ENCODE results near the gene BAZ1A.

BAZ1A gene, protein sequence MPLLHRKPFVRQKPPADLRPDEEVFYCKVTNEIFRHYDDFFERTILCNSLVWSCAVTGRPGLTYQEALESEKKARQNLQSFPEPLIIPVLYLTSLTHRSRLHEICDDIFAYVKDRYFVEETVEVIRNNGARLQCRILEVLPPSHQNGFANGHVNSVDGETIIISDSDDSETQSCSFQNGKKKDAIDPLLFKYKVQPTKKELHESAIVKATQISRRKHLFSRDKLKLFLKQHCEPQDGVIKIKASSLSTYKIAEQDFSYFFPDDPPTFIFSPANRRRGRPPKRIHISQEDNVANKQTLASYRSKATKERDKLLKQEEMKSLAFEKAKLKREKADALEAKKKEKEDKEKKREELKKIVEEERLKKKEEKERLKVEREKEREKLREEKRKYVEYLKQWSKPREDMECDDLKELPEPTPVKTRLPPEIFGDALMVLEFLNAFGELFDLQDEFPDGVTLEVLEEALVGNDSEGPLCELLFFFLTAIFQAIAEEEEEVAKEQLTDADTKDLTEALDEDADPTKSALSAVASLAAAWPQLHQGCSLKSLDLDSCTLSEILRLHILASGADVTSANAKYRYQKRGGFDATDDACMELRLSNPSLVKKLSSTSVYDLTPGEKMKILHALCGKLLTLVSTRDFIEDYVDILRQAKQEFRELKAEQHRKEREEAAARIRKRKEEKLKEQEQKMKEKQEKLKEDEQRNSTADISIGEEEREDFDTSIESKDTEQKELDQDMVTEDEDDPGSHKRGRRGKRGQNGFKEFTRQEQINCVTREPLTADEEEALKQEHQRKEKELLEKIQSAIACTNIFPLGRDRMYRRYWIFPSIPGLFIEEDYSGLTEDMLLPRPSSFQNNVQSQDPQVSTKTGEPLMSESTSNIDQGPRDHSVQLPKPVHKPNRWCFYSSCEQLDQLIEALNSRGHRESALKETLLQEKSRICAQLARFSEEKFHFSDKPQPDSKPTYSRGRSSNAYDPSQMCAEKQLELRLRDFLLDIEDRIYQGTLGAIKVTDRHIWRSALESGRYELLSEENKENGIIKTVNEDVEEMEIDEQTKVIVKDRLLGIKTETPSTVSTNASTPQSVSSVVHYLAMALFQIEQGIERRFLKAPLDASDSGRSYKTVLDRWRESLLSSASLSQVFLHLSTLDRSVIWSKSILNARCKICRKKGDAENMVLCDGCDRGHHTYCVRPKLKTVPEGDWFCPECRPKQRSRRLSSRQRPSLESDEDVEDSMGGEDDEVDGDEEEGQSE (N-terminal part only)

DNA sequence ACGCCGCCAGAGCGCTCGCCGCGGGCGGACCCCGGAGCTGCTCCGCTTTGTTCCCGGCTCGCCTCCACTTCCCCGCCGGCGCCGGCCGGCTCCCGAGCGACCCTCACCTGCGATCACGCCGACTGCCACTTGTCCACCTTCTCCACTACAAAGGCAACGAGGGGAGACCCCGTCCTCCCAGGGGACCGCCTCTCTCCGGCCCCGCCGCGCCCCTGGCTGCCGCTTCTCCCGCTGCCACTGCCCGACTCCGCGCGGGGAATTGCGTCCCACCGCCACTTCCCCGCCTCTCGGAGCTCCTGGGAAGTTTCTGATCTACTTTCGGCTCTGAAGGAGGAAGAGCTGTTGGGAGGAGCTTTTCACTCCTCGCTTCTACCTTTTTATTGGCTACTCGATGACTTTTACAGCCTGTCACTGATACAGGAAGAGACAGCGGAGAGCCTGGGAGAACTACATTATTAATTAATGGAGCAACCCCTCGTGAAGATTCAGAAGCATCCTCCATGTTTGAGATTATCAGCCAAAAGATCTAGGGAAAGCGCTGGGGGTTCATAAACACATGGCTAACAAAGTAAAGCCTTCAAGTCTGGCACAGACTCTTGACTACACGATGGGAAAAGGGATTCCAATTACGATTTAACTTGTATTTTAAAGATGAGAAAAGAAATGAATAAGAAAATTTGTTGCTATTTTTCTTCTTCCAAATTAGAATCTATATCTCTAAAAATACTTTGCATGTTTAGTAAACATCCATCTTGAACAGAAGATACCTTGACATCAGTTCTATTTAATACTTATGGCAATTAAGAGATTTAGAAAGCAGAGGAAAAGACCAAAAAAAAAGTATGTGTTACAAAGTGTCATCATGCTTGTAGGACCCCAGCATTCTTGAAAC is at the start of gene BAZ1A:
TSS of gene BAZ1A (minus strand) at position 330 of the 892 bp plus-strand sequence. CDS start 756 bp downstream, outside the sequence.
- no peak for TF ChIP-seq JUND (IDR thresholded peaks at IDR 0.05; ENCODE audit: low read depth)
- in situ Hi-C loops (cut with HindIII; ENCODE audit: low pct_unique_long_range_greater_than_20kb, low sequenced_read_pairs) = no loop called here

DNA sequence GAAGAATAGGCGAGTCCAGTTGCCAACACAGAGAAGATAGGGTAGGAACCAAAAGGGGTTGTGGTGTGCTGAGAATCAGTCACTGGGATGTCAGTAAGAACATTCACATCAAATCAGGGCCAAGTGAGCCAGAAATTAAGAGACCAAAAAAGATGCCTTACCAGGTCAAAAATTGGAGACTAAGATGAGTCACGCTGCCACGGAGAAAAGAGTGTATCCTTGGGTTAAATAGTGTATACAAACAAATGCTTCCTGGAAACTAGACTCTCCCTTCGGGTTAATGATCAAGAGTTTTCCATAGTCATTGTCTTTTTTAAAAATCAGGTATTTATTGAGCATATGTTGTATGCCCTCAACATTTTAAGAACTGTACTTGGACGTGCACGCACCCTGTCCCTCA is 45.2 kb upstream of the BAZ1A start:
- DNase-seq (ENCODE audit: low read depth in 1 of 2, low spot score in 1 of 2) = no peak
- in situ Hi-C loops (cut with HindIII; ENCODE audit: low pct_unique_long_range_greater_than_20kb, low sequenced_read_pairs) = no loop called here
- no peak for TF ChIP-seq JUND (IDR thresholded peaks at IDR 0.05; ENCODE audit: low read depth)

More for the DNA sequence above, at the start of gene BAZ1A:
- peak; percentile 90 to 93 for DNase-seq (ENCODE audit: low read depth in 1 of 2, low spot score in 1 of 2)

DNA sequence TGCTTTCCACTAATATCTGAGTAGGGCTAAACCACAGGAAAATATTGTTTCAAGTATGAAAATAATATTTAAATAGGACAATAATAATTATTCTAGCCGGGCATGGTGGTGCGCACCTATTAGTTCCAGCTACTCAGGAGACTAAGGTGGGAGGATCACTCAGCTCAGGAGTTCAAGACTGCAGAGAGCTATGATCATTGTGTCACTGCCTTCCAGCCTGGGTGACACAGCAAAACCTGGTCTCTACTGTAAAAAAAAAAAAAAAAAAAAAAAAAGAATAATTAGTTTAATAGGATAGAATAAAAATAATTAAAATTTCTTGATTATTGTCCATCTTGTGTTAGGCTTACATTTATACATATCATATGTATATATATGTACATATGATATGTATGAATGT is 38.5 kb upstream of the BAZ1A start:
- in situ Hi-C loops (cut with HindIII; ENCODE audit: low pct_unique_long_range_greater_than_20kb, low sequenced_read_pairs) = no loop called here
- no peak for TF ChIP-seq JUND (IDR thresholded peaks at IDR 0.05; ENCODE audit: low read depth)
- DNase-seq (ENCODE audit: low read depth in 1 of 2, low spot score in 1 of 2) = no peak

DNA sequence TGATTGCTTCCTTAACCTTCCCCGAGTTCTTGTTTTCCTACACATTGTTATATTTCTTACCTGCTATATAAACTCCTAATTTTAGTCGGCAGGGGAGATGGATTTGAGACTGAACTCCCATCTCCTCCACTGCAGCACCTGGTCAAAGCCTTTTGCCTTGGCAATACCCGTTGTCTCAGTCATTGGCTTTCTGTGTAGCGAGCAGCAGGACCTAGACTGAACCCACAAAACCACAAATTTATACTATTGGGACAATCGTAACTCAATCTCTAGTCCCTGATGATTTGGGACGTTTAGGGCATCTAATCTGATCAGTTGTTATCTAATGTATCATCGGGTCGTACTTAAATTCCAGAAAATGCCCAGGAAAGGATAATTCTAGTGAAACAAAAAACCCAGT is 37.8 kb upstream of the BAZ1A start:
- TF ChIP-seq JUND (IDR thresholded peaks at IDR 0.05; ENCODE audit: low read depth) = no peak
- DNase-seq (ENCODE audit: low read depth in 1 of 2, low spot score in 1 of 2) = no peak

DNA sequence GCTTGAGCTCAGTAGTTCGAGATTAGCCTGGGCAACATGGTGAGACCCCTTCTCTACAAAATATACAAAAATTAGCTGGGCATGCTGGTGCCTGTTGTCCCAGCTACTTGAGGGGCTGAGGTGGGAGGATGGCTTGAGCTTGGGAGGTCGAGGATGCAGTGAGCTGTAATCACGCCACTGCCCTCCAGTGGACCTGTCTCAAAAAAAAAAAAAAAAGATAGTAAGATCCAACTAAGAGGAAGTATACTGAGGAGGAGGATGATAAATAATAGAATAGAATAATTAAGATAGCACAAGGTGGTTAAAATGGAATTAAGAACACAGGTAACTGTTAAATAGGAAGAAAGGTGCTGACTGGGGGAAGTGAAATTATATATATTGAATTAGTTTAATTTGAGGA is 37.0 kb upstream of the BAZ1A start:
- in situ Hi-C loops (cut with HindIII; ENCODE audit: low pct_unique_long_range_greater_than_20kb, low sequenced_read_pairs) = no loop called here
- no peak for TF ChIP-seq JUND (IDR thresholded peaks at IDR 0.05; ENCODE audit: low read depth)
- DNase-seq (ENCODE audit: low read depth in 1 of 2, low spot score in 1 of 2) = peak in 1 of 2 experiments; percentile 10

More for the DNA sequence above, 37.8 kb upstream of the BAZ1A start:
- in situ Hi-C loops (cut with HindIII; ENCODE audit: low pct_unique_long_range_greater_than_20kb, low sequenced_read_pairs) = no loop called here

DNA sequence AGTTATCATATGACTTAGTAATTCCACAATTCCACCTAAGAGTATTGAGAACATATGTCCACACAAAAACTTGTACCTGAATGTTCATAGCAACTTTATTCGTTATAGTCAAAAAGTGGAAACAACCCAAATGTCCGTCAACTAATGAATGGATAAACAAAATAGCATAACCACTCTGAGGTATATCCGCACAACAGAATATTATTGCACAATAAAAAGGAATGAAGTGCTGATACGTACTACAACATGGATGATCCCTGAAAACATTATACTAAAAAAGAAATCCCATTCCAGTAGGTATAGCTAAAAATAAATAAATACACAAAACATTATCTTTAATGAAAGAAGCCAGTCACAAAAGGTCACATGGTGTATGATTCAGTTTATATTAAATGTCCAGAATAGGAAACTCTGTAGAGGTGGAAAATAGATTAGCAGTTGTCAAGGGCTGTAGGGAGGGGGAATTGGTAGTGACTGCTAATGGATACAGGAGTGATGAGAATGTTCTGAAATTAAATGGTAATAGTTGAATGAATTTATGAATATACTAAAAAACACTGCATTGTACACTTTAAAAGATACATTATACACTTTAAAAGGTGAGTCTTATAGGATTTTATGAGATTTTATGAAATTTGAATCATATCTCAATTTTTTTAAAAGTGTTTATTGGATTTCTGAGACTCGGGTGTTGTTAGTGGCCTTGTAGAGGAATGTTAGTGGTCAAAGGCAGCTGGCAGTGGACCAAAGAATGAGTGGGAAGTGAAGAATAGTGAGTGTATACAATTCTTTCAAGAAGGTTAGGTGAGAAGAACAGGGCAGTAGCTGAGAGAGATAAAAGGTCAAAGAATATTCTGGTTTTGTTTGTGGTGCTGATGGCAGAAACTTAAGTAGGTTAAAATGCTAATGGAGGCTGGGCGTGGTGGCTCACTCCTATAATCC is 36.3 kb upstream of the BAZ1A start:
- DNase-seq (ENCODE audit: low read depth in 1 of 2, low spot score in 1 of 2) = no peak
- TF ChIP-seq JUND (IDR thresholded peaks at IDR 0.05; ENCODE audit: low read depth) = no peak
- in situ Hi-C loops (cut with HindIII; ENCODE audit: low pct_unique_long_range_greater_than_20kb, low sequenced_read_pairs) = no loop called here

DNA sequence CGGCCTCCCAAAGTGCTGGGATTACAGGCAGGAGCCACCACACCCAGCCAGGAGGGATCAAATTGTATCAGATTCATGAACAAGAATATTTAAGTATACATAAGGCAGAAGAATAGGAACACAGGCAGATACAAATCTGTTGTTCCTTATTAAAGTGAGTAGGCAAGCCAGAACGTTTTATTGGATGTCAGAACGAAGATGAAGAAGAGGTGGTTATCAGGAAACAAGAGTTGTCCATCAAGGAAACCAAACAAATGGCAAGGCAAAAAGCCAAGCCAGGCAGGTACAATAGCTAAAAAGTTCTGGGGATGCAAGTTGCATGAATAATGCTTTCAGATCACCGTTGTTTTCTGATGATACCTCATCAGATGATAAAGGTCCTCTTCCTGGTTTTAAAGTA is 31.1 kb upstream of the BAZ1A start:
- no peak for DNase-seq (ENCODE audit: low read depth in 1 of 2, low spot score in 1 of 2)
- TF ChIP-seq JUND (IDR thresholded peaks at IDR 0.05; ENCODE audit: low read depth) = no peak
- in situ Hi-C loops (cut with HindIII; ENCODE audit: low pct_unique_long_range_greater_than_20kb, low sequenced_read_pairs) = no loop called here

DNA sequence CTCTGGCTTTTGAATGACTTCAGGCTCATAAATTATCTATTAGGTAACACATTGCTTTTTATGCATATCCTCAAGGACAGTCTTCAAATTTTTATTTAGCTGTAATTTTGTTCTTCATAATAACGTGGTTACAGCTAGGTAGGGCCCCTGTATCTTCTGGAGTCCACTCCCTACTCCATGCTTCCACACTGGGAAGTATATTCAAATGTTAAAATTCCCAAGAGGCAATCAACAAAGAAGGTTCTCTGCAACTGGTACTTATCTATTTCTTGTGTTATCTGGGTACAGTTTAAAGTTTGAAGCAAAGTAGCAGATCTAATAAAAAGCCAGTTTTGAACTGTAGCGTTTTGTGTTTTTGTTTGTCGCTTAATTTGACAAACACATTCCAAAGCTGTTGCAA is 20.1 kb upstream of the BAZ1A start:
- no peak for TF ChIP-seq JUND (IDR thresholded peaks at IDR 0.05; ENCODE audit: low read depth)
- in situ Hi-C loops (cut with HindIII; ENCODE audit: low pct_unique_long_range_greater_than_20kb, low sequenced_read_pairs) = no loop called here
- no peak for DNase-seq (ENCODE audit: low read depth in 1 of 2, low spot score in 1 of 2)

DNA sequence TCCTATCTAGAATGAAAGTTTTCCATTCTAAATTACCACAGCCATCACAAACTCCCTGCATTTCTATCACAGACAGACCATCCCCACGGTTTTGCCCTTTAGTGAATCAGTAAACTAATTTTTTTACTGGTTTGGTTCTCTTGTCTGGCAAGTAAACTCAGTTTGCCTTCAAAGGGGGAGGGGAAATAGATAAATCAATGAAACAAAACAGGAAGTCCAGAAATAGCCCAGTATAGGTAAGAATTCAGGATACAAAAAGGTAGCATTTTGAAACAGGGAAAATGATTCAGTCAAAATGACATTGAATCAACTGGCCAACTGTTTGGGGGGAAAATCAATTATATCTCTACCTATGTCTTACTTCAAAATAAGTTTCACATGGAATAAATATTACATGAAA is 15.8 kb upstream of the BAZ1A start:
- TF ChIP-seq JUND (IDR thresholded peaks at IDR 0.05; ENCODE audit: low read depth) = no peak
- in situ Hi-C loops (cut with HindIII; ENCODE audit: low pct_unique_long_range_greater_than_20kb, low sequenced_read_pairs) = no loop called here
- no peak for DNase-seq (ENCODE audit: low read depth in 1 of 2, low spot score in 1 of 2)

DNA sequence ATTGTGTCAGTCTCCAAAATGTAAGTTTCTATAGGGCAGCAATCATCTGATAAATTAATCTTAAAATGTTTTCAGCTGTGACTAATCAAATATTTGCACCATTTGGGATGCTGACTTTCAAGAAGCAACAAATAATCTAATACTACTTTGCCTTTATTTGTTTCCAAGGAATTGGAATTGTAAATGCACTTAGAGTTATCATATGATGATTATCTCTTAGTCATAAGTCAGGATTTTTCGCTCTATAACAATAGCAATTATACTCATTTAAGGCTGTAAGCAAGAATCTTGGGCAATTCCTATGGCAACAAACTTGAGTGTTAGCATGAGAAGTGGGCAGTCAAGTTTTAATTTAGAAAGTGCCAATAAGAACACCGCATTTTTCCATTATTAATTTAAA is 13.0 kb upstream of the BAZ1A start:
- no peak for TF ChIP-seq JUND (IDR thresholded peaks at IDR 0.05; ENCODE audit: low read depth)
- no peak for DNase-seq (ENCODE audit: low read depth in 1 of 2, low spot score in 1 of 2)
- in situ Hi-C loops (cut with HindIII; ENCODE audit: low pct_unique_long_range_greater_than_20kb, low sequenced_read_pairs) = no loop called here

DNA sequence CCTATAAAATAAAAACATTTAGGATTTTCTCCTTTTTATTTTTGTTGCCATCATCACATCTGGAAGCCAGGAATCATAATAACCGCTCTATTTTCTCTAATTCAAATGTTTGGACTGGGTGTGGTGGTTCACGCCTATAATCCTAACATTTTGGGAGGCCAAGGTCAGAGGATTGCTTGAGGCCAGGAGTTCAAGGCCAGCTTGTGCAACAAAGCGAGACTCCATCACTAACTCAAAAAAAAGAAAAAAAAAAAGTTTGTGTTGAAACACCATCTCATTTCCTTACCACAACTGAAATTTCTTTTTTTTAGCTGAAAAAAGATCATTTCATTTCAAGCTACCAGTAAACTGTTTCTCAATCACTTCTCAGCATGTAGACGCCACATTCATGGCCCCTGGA is 8.8 kb upstream of the BAZ1A start:
- in situ Hi-C loops (cut with HindIII; ENCODE audit: low pct_unique_long_range_greater_than_20kb, low sequenced_read_pairs) = no loop called here
- DNase-seq (ENCODE audit: low read depth in 1 of 2, low spot score in 1 of 2) = no peak
- no peak for TF ChIP-seq JUND (IDR thresholded peaks at IDR 0.05; ENCODE audit: low read depth)

All from T47D (cell line).